ENCODE data around the gene KIAA0825.

KIAA0825 gene

DNA sequence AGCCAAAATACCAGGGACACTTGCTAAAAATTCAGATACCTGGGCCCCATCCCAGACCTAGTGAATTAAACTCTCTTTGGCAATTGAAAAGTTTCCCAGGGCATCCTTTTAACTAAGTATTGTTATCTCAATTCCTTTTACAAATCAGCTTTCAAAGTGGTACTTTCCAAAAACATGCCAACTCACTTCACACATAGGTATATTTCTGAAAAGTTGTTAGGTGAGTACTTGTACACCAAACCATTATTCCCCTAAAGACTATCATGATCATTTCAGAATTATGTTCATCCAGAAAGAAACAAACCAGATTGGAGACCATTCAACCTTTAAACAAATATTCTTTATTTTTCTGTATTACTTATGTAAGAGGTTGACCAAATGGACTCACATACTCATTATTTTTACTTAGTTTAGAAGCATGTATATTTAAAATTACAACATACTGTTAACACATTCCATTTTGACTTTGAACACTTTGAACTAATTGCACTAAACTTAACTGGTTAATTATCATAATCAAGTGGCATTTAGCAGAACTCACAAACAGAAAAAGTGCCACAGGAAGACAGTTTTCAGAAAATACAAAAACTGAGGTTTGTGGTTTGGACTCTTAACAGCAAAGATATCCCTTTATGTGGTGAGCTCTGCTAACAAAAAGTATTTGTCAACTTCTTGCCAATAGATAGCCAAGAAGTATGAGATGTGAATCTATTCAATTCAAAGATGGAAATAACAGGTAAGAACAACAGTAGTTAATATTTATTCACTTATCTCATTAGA lies 40.7 kb downstream of the KIAA0825 start:
- peak; percentile 67 for DNase-seq (ENCODE audit: low spot score)

DNA sequence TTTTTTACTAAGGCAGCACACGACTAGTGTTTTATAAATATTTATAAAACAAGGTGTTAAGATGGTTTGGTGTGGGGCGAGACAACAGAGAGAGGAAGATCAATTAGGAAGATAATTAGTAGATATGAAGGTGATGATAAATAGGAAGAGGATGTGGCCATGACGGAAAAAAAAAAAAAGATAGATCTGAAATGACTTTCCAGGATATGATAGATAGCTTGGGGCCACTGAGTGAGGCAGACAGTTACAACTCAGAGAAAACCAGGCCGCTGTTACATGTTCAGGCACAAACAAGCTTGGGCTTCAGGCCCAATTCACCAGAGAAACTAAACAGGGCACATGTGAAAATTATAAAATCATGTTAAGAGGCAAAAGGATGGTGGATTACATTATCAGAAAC lies 43.2 kb downstream of the KIAA0825 start:
- DNase-seq (ENCODE audit: low spot score) = peak; percentile 34

DNA sequence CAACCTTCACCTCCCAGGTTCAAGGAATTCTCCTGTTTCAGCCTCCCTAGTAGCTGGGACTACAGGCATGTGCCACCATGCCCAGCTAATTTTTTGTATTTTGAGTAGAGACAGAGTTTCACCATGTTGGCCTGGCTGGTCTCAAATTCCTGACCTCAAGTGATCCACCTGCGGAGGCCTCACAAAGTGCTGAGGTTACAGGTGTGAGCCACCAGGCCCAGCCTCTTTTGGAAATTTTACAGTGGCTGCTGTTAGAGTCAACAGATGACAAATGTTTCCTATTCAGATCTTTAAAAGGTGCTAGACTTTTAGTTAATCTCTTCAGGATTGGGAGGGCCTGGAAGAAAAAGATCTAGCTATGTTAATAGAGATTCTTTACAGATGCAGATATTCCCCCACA lies 45.1 kb downstream of the KIAA0825 start:
- peak; percentile 33 for DNase-seq (ENCODE audit: low spot score)

DNA sequence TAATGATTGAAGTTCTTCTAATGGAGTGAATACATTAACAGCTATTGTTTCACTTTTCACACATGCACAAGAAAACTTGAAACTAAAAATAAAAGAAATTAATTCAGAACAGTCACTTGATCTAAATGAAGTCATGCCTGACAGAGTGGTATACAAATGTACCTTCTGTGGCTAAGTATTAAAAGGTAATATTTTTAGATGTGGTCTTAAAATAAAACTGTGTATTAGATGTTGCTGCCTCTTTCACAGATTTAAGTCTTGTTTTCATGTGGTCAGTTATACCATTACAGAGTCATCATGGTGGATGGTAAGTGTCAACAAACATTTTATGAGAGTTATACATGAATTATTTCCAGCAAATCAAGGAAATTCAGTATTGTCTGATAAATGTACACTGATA lies 47.0 kb downstream of the KIAA0825 start:
- no peak for DNase-seq (ENCODE audit: low spot score)

DNA sequence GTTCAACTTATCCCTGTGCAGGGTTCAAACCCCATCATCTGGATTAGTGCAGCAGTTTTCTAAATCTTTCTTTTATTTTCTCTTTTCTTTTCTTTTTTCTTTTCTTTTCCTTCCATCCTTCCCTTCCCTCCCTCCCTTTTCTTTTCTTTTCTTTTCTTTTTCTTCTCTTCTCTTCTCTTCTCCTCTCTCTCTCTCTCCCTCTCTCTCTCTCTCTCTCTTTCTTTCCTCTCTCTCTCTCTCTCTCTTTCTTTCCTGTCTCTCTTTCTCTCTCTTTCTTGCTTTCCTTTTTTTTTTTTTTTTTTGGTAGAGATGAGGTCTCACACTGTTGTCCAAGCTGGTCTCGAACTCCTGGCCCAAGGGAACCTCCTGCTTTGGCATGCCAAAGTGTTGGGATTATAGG lies 53.6 kb downstream of the KIAA0825 start:
- no peak for DNase-seq (ENCODE audit: low spot score)

DNA sequence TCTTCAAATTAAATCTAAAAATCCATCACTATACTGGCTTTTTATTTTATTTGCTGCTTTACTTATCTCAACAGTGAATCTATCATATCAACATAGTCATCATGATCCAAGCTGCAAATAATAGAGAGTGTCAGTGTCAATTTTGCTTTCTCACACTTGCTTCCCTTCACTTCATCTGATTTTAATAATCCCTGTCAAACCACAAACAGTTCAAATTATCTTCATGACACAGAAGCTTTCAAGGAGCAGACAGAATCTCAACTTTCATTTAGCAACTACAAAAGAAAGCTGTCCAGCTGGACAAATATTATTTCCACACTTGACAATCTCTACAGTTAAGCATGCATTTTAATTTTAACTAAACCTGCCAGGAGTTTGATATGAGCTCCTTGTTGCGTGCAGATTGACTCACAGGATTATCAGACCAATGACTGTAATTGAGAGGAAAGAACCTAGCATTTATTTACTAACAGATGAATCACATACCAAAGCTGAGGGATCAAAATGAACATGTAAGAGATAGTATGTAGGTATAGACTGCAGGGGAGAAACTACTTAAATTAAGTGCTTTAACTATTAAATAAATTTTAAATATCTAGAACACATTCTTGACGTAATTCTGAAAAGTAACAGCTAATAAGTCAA lies 56.0 kb downstream of the KIAA0825 start:
- DNase-seq (ENCODE audit: low spot score) = no peak

DNA sequence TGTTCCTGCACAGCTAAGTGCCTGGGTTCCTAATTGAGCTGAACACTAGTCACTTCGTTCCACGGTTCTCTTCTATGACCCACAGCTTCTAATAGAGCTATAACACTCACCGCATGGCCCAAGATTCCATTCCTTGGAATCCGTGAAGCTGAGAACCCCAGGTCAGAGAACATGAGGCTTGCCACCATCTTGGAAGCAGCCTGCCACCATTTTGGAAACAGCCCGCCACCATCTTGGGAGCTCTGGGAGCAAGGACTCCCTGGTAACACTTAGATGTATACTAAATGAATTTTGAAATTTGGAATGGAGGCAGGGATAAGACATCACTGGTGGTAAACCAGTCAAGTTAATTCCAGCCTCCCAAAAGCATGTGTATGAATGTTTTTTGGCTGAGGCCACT lies 60.4 kb downstream of the KIAA0825 start:
- no peak for DNase-seq (ENCODE audit: low spot score)

DNA sequence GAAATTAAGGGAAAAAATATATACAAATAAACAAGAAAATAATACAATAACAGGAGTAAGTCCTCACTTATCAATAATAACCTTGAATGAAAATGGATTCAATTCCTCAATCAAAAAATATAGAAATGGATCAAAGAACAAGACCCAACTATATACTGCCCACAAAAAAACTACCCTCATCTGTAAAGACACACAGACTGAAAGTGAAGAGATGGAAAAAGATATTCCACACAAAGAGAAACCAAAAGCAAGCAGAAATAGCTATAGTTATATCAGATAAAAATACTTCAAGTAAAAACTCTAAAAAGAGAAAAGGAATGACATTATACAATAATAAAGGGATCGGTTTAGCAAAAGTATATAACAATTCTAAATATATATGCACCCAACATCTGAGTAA lies 66.5 kb downstream of the KIAA0825 start:
- DNase-seq (ENCODE audit: low spot score) = no peak

DNA sequence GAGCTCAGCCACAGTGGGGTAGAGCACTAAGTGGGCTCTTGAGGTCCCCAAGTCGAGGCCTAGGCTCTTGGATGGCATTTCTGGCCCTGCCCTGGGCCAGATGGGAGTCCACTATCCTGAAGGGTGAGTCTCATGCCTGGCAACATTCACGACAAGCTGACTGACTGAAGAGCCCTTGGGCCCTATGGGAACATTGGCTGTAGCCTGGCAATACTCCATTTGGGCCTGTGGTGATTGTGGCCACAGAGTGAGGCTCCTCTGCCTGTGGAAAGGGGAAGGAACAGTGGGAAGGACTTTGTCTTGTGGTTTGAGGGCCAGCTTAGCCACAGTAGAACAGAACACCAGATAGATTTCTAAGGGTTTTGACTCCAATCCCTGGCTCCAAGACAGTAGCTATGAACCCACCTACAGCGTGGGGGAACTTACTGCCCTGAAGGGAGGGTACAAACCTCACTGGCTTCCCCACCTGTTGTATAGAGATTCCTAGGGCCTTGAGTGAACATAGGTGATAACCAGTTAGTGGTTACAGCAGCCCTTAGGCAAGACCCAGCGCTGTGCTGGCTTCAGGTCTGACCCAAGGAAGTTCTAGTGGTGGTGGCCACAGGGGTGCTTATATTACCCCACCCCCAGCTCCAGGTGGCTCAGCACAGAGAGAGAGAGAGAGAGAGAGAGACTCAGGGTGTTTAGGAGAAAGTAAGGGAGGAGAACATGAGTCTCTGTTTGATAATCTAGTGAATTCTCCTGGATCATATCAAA lies 72.4 kb downstream of the KIAA0825 start:
- DNase-seq (ENCODE audit: low spot score) = no peak

DNA sequence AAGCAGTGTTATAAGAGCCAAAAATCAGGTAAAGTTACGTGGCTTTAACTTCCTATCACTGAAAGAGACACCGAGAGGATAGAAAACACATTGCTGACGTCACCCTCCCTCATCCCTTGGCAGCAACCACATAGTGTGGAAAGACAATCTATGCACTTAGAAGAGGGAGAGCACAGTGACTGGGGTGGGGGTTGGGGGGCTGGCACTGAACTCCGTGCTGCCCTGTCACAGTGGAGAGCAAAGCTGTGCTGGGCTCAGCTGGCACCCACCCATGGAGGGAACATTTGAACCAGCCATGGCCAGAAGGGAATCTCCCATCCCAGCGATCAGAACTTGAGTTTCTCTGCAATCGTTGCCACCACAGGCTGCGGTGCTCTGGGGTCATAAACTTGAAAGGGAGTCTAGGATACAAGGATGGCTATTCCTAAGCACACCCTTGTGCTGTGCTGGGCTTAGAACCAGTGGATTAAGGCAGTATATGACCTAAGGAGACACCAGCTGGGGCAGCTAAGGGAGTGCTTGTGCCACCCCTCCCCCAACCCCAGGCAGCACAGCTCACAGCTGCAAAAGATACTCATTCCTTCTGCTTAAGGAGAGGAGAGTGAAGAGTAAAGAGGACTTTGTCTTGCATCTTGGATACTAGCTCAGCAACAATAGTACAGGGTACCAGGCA lies 73.4 kb downstream of the KIAA0825 start:
- DNase-seq (ENCODE audit: low spot score) = no peak

DNA sequence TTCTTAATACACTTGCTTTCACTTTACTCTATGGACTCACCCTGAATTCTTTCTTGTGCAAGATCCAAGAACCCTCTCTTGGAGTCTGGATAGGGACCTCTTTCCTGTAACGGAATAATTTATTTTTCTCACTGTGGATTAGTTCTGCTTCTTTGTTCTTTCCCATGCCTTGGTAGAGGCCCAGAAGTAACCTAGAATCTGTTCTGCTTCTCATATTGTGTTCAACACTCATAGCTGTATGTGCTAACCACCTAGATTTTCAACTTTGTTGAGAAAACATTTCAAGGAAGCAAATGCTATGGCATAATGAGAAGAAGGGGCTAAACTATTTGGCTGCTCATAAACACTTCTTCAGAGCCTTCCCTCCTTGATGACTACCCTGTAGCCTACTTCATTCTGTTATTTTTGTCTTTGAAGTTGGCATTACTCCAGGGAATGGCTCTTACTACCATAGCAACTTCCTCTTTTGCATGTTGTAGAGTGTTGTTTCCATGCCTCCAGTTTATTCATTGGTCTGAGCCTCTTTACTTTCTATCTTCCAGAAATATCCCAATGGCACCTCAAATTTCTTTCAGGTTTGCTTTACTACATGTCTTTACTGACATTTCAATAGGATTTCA lies 74.3 kb downstream of the KIAA0825 start:
- DNase-seq (ENCODE audit: low spot score) = no peak

DNA sequence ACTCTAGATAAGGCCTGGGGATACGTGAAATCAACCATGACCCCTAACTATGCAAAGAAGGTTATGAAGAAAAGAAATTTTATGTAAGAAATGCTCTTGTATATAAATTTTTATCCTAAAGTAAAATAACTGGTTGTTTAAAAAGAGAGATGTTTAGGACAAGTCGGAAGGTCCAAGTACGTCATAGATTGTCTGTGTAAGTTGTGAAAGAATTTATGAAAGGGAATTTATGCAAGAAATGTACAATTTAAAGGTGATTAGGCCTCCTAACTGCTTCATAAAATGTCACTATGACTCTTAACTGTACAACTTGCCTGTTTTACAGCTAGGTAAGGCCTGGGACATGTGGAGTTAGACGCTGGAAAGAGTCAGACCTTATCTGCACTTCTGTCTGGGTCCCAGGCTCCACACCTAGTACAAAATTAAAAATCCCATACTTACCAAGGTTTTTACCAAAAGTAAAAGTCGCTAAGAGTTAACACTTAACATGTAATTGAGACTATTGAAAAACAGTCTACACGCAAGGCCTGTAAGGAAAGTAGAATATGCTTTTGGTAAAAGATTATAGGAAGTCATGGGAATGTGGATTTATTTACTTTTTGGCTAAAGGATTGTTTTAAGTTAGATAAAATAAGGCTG lies 77.4 kb downstream of the KIAA0825 start:
- DNase-seq (ENCODE audit: low spot score) = no peak

DNA sequence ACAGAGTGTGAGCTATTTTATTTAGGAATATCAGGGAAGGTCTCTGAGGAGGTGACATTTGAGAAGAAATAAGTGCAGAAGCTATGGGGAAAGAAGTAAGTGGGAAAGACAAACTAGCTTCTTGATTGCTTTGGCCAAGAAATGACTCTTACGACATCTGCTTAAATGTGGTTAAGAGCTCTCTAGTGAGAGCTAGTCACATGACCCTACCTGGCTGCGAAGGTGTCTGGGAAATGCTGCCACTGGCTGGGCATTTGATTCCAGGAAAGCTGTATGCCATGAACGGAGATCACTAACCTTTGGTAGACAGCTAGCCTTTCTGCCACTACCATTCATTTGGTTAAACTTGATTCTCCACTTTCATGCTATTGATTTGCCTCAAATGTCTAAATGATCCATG lies 80.1 kb downstream of the KIAA0825 start:
- DNase-seq (ENCODE audit: low spot score) = no peak

DNA sequence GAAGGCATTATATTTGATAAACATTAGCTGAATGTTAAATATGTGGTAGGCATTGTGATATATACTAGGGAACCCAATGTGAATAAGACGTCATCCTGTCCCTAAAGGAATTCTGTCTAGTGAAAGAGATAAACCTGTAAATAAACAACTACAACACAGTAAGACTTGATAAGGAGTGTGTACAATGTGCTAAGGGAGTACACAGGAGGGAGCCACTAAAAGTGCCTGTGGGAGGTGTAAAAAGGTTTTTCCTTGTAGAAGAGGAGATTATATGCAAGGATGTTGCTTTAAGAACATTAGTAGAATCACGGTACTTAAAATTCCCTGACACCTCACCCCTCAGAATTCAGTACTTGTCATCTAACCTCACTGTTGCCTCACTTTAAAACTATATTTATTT lies 91.7 kb downstream of the KIAA0825 start:
- no peak for DNase-seq (ENCODE audit: low spot score)

DNA sequence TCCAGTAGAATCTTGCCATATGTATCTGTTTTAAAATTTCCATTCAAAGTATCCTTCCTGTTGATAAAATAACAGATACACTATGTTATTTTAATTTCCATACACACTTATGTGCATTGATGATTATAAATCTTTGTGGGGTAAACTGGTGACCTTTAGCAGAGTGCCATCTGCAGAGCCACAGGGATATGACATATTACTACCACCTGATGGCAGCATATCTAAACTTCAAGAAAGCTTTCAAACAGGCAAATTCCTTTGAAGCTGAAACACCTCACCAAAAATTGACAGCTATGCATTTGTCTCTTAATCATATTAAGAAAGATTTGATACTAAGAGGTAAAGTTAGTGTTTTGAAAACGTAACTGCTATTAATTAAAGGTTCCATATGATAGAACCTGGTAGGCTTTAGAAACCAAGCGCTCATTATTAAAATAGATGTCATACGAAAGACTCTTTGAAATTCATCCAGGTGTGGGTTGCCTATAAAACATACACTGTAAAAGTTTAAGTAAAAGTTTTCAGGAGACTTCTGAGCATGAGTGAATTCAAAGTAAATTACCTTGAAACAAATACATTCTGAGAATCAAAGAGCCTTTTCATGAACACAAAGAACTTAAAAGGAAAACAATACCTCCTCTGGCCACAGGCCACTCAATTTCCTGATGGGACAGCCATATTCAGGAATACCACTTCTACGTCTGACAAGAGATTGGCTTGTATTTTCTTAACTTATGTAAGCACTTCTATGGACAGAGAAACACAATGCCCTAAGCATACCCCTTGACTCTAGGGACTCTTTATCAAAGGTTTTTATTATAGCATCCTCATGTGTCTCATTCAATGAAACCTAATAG lies 93.3 kb downstream of the KIAA0825 start:
- DNase-seq (ENCODE audit: low spot score) = peak; percentile 62

DNA sequence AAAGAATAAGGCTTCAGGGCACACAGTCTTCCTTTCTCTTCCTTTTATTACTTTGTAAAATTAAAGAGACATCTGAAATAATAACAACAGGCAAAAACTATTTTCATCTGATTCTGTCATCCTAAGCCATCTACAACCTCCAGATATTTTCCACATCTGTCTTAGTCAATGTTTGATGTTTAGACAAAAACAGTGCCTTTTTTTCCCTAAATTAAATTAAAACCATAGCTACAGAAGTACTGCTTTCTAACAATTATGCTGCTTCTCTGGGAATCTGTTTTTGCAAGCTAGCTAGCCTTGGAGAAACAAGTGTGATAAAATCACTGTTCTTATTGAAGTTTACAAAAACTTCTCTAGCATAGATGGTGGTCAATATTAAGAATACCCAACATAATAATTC lies 95.4 kb downstream of the KIAA0825 start:
- DNase-seq (ENCODE audit: low spot score) = no peak

DNA sequence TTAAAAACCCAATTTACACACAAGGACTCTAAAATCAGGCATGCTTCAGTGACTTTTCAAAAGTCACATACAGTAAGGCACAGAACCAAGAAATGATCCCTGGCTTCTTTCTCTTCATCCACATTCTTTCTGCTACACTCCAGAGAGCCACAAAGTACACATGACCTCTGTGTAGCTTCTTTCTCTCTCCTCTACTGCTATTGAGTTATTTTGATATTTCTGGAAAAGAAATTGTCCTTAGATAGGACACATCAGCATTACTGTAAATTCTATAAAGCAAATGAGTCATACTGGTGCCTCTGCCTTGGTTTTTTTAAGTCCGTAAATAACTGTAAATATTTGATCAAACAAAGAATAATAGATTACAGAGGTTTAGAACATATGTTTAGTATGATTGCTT lies 96.3 kb downstream of the KIAA0825 start:
- DNase-seq (ENCODE audit: low spot score) = no peak

DNA sequence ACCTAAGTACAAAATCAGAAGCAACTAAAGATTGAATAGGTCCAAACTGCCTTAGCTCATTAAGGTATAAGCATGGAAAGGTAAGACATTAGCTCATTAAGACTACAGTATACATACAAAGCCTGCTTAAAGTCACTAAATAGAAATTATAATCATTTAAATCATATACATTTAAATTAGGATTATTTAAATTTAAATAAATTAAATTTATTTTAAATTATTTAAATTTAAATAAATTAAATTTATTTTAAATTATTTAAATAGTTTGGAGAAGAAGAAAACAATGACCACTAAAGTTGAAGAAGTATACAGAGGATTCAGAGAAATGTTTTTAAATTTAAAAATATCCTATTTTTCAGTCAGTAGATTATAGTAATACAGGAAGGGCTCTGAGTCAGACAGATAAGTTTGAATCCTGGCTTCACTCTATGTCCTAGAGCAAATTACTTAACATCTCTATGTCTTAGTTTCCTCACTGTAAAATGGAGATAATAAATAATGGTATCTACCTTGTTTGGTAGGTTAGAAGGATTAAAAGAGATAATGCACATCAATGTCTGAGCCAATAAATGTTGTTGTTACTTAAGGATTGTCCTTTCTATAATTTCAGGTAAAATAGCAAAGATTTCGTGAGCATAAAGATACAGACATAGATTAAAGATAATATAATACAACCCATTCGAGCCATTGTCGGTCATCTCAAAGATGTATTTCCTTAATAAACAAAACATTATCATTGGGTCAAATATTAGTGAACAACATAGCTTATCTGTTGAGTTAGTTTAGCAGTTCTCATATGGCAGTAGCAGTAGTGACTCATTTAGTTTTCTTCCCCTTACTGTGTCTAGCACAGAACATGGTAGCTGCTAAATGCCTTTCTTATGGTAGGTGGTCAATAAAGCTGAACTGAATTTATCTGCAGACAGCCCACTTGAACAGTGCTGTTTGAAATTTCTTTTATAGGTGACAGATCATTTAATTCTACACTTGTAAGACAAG lies 100.6 kb downstream of the KIAA0825 start:
- DNase-seq (ENCODE audit: low spot score) = no peak

DNA sequence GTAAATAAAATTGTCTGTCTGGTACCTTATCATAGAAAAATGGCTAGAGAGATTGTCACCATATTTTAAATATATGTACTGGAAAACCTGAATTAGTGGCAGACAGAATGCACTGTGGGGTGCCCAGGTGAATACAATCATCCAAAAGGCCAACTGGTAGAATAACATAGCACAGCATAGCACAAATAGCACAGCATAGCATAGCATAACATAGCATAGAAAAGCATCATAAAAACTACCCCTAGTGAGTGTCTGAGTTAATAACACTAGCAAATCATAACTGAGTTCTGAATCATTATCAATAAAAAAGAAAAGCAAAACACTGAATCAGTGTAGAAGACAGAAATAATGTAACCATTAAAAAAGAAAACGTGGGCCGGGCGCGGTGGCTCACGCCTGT lies 102.3 kb downstream of the KIAA0825 start:
- DNase-seq (ENCODE audit: low spot score) = no peak
